SK-N-MC (cell line): ENCODE measurements around the gene AHDC1.
"Not testable (repeated sequence)": the region's sequence is repeated elsewhere in the genome, so short reads cannot be mapped to it uniquely, and the experiment has no call there.

Source experiments
- DNase-seq: peaks from one replicate; pipeline ENCODE4 v3.0.0-alpha.2; 2011; ENCODE audit warnings: low read depth, low spot score
- H3K27ac ChIP-seq: fragments of 200-600 bp; sonication (generic); 2 replicates; pipeline ENCODE4 v1.5.1; 2016; ENCODE audit warnings: mixed run types
- H3K36me3 ChIP-seq: fragments of 200-600 bp; sonication (generic); 2 replicates; pipeline ENCODE4 v1.6.1; 2017; ENCODE audit warnings: antibody characterized with exemption, low read length, mixed read lengths; ENCODE audit not compliant: insufficient read depth
- H3K4me3 ChIP-seq: fragments of 200-600 bp; sonication (generic); 2 replicates; pipeline ENCODE4 v1.5.1; 2016
- H3K9ac ChIP-seq: fragments of 200-600 bp; sonication (generic); 2 replicates; pipeline ENCODE4 v1.8.0; 2017; ENCODE audit warnings: mixed run types, mixed read lengths; ENCODE audit not compliant: insufficient read length
- H3K9me3 ChIP-seq: fragments of 200-600 bp; sonication (generic); 2 replicates; pipeline ENCODE4 v1.6.1; 2017; ENCODE audit warnings: low read depth, mild to moderate bottlenecking, antibody characterized with exemption, low read length, moderate library complexity, mixed read lengths
- EZH2 ChIP-seq: fragments of 200-600 bp; sonication (generic); IDR thresholded peaks from one replicate; pipeline ENCODE4 v1.6.1; 2017; ENCODE audit warnings: antibody characterized with exemption
- FOXP2 ChIP-seq: optimal IDR thresholded peaks from 2 replicates; pipeline ENCODE3; 2011; ENCODE audit warnings: mild to moderate bottlenecking, moderate library complexity; ENCODE audit not compliant: insufficient read depth; ENCODE audit errors: extremely low read length, control extremely low read depth
- POLR2AphosphoS5 ChIP-seq: IDR thresholded peaks from 2 replicates; pipeline ENCODE4 v1.6.1; 2012; ENCODE audit warnings: mild to moderate bottlenecking, low read depth, low read length, borderline replicate concordance

The AHDC1 gene

DNA sequence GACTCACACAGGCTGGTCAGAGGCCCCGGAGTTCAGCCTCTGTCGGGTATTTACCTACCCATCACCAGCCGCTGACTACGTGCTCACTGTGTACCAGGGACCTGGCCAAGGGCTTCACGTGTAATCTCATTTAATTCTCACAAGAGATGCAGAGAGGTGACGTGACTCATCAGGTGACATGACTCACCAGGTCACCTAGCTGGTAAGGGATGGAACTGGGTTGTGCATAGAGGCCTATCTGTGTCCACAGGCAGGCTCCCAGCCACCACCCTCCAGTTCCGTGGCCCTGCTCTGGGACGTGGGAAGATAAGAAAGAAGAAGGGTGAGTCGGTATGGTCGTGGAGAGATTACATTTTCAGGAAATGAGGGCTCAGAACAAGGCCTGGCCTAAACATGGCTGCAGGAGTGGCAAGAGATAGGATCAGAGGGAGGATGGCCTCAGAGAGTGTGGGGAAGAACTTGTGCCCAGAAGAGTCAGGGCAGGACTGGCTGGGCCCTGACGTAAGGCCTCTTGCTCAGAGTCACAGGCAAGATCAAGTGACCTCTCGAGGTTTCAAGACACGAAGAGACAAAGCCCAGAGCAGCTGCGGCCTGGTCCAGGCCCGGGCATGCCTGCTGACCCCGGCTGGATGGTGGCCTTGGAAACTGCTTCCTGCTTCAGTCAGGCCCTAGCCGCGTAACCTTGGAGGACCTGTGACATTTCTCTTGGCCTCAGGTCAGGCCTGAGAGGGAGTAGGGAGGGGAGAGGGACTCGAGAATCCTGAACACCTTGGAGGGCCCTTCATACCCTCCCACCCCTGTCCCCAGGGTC lies 61.3 kb downstream of the AHDC1 start:
- Histone ChIP-seq H3K36me3 (no peaks in the 10 kb centered on the region; the same call in 1 of the 2 replicates), H3K4me3 (no peak overlapping the region), H3K27ac (0 out of 2 replicates have a peak overlapping the region, but pooled peaks have one; percentile 25), H3K9me3 (no peaks in the 10 kb centered on the region), H3K9ac (no peak overlapping the region)
- no peak for DNase-seq
- TF ChIP-seq POLR2AphosphoS5, result no peak

DNA sequence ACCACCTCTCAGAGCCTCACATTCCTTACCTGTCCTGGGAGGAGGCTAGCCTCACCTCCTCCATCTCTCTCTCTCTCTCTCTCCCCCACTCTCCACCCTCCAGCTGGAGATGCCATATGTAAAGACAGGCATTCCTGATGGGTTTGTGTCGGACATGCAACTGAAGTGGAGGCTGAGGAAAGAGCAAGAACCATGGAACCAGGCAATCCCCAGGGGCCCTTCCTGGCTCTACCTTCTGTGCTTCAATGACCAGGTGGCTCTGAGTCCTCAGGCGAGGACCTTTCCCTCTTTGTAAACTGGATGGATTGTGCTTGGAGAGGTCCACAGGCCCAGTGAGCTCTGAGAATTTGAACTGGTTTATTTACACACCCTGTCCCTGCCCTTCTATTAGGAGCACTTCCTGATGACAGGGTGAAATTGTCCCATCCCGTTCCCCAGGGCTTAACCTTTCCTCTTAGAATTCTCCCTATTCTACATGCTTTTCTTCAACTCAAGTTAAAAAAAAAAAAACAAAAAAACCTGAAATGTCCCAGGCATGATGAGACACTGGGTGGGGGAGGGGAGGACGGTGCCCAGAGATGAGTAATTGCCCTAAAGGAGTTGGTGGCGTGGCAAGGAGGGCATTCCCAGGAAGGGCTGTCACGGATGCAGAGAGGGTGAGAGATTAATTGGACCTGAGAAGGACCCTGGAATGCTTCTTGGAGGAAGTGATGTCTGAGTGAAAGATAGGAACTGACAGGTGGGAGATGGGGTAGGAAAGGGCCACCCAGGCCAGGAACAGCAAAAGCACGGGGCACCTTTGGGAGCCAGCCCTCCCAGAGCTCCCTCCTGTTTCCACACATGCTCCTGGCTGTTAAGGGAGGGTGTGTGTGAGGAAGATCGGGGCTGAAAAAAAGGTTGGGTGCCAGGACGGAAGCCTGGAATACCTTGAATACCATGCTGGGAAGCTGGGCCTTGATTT lies 63.8 kb downstream of the AHDC1 start:
- Histone ChIP-seq H3K9ac (no peak overlapping the region), H3K27ac (no peak overlapping the region), H3K9me3 (no peaks in the 10 kb centered on the region), H3K36me3 (no peaks in the 10 kb centered on the region; the same call in 1 of the 2 replicates), H3K4me3 (no peak overlapping the region)
- no peak for TF ChIP-seq EZH2
- no peak for TF ChIP-seq FOXP2
- no peak for TF ChIP-seq POLR2AphosphoS5
- no peak for DNase-seq

- H3K9me3 ChIP-seq, result no peaks in the 10 kb centered on the region
- H3K9ac ChIP-seq, result no peak overlapping the region
- DNase-seq, result no peak
- TF ChIP-seq EZH2, result no peak
- TF ChIP-seq FOXP2, result no peak
- TF ChIP-seq POLR2AphosphoS5, result no peak
- no peak overlapping the region for H3K4me3 ChIP-seq
- no peak overlapping the region for H3K27ac ChIP-seq
- H3K36me3 ChIP-seq, result no peaks in the 10 kb centered on the region; the same call in 1 of the 2 replicates
These were observed 65.2 kb downstream of the AHDC1 start for GRCh38 chr1:27538793-27539192.

DNA sequence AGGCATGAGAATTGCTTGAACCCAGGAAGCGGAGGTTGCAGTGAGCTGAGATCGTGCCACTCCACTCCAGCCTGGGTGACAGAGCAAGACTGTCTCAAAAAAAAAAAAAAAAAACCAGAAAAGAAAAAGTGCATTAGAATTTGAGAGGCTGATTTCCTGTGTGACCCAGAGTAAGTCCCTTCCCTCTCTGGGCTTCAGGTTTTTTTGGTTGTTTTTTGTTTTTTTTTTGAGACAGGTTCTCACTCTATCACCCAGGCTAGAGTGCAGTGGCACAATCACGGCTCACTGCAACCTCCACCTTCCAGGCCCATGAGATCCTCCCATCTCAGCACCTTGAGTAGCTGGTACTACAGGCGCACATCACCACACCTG lies 65.7 kb downstream of the AHDC1 start:
- not testable (repeated sequence) for H3K36me3 ChIP-seq, H3K27ac ChIP-seq, H3K9me3 ChIP-seq, DNase-seq, H3K9ac ChIP-seq, H3K4me3 ChIP-seq

GRCh38 chr1:27536767-27537166 lies 67.2 kb downstream of the AHDC1 start:
- H3K4me3 ChIP-seq, result no peak overlapping the region
- H3K9me3 ChIP-seq, result no peaks in the 10 kb centered on the region
- H3K9ac ChIP-seq, result no peak overlapping the region
- H3K27ac ChIP-seq, result no peak overlapping the region
- TF ChIP-seq FOXP2, result no peak
- TF ChIP-seq EZH2, result no peak
- no peak for TF ChIP-seq POLR2AphosphoS5
- no peak for DNase-seq
- no peaks in the 10 kb centered on the region; the same call in 1 of the 2 replicates for H3K36me3 ChIP-seq

GRCh38 chr1:27536010-27536757 lies 67.8 kb downstream of the AHDC1 start:
- DNase-seq, result no peak
- H3K27ac ChIP-seq, result no peak overlapping the region
- no peak overlapping the region for H3K4me3 ChIP-seq
- TF ChIP-seq EZH2 (no peak), FOXP2 (no peak), POLR2AphosphoS5 (no peak)
- no peaks in the 10 kb centered on the region for H3K9me3 ChIP-seq
- no peak overlapping the region for H3K9ac ChIP-seq
- no peaks in the 10 kb centered on the region; the same call in 1 of the 2 replicates for H3K36me3 ChIP-seq

DNA sequence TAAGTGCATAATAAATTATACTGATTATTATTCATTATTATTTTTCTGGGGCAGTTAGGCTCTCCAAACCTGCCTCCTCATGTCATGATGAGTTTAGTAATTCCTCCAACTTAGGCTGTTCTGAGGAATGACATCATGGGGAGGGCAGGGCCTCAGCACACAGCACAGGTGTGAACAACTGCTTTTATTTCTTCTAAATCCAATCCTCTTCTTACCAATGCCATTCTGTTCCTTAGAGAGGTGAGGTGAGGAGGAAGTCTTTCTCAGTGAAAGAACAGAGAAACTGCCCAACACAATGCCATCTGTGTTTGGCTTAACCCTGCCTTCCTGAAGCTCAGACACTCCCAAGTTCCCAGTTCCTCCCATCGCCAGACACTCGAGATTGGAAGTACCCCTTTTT lies 68.6 kb downstream of the AHDC1 start:
- no peak for DNase-seq
- Histone ChIP-seq H3K36me3 (no peaks in the 10 kb centered on the region; the same call in 1 of the 2 replicates), H3K9ac (no peak overlapping the region), H3K9me3 (no peaks in the 10 kb centered on the region), H3K4me3 (no peak overlapping the region), H3K27ac (no peak overlapping the region)
- TF ChIP-seq POLR2AphosphoS5 (no peak), EZH2 (no peak), FOXP2 (no peak)
